ENCODE results near the gene ITGA4.
"Not testable (repeated sequence)": the region's sequence is repeated elsewhere in the genome, so short reads cannot be mapped to it uniquely, and the experiment has no call there.

ITGA4 gene

GRCh38 chr2:181457121-181457740 lies at the start of gene ITGA4:
Gene ITGA4 (plus strand): TSS chr2:181457386. CDS start chr2:181457655, 269 bp downstream.
- peak; percentile 43 for DNase-seq (ENCODE audit: low read depth)

- no peak for DNase-seq (ENCODE audit: low read depth)
These were observed 48.3 kb upstream of the ITGA4 start for GRCh38 chr2:181408861-181409260.

- DNase-seq (ENCODE audit: low read depth), result no peak
These were observed 45.9 kb upstream of the ITGA4 start for GRCh38 chr2:181411105-181411849.

- no peak for DNase-seq (ENCODE audit: low read depth)
These were observed 37.9 kb upstream of the ITGA4 start for GRCh38 chr2:181419129-181419855.

GRCh38 chr2:181420259-181421130 lies 36.7 kb upstream of the ITGA4 start:
- no peak for DNase-seq (ENCODE audit: low read depth)

- DNase-seq (ENCODE audit: low read depth), result no peak
These were observed 36.1 kb upstream of the ITGA4 start for GRCh38 chr2:181421131-181421458.

GRCh38 chr2:181421464-181421863 lies 35.7 kb upstream of the ITGA4 start:
- no peak for DNase-seq (ENCODE audit: low read depth)

GRCh38 chr2:181426672-181427071 lies 30.5 kb upstream of the ITGA4 start:
- DNase-seq (ENCODE audit: low read depth), result no peak

GRCh38 chr2:181430406-181431118 lies 26.6 kb upstream of the ITGA4 start:
- DNase-seq (ENCODE audit: low read depth), result no peak

- DNase-seq (ENCODE audit: low read depth), result no peak
These were observed 25.5 kb upstream of the ITGA4 start for GRCh38 chr2:181431674-181432073.

GRCh38 chr2:181438261-181438660 lies 18.9 kb upstream of the ITGA4 start:
- no peak for DNase-seq (ENCODE audit: low read depth)

GRCh38 chr2:181440344-181440743 lies 16.8 kb upstream of the ITGA4 start:
- no peak for DNase-seq (ENCODE audit: low read depth)

- DNase-seq (ENCODE audit: low read depth), result no peak
These were observed 16.3 kb upstream of the ITGA4 start for GRCh38 chr2:181440919-181441318.

- no peak for DNase-seq (ENCODE audit: low read depth)
These were observed 15.5 kb upstream of the ITGA4 start for GRCh38 chr2:181441670-181442069.

GRCh38 chr2:181444654-181445053 lies 12.5 kb upstream of the ITGA4 start:
- no peak for DNase-seq (ENCODE audit: low read depth)

- DNase-seq (ENCODE audit: low read depth), result no peak
These were observed 10.2 kb upstream of the ITGA4 start for GRCh38 chr2:181446985-181447384.

GRCh38 chr2:181449278-181449677 lies 7.9 kb upstream of the ITGA4 start:
- DNase-seq (ENCODE audit: low read depth), result not testable (repeated sequence)

- DNase-seq (ENCODE audit: low read depth), result no peak
These were observed 2.3 kb upstream of the ITGA4 start for GRCh38 chr2:181454686-181455450.

- DNase-seq (ENCODE audit: low read depth), result no peak
These were observed 496 bp upstream of the ITGA4 start for GRCh38 chr2:181456660-181457120.

GRCh38 chr2:181457741-181458425 lies 697 bp downstream of the ITGA4 start:
- DNase-seq (ENCODE audit: low read depth), result peak; percentile 16

Measured in fibroblast of the conjunctiva (primary cell).